ENCODE data around the gene NKAIN2. TPM values are rescaled to one million over a fixed set of nuclear protein-coding genes. Genes with fewer than 3 reads are reported as not detected.

Gene NKAIN2
- total RNA-seq, 1 donor from 2014 or later, result 4.0 TPM

DNA sequence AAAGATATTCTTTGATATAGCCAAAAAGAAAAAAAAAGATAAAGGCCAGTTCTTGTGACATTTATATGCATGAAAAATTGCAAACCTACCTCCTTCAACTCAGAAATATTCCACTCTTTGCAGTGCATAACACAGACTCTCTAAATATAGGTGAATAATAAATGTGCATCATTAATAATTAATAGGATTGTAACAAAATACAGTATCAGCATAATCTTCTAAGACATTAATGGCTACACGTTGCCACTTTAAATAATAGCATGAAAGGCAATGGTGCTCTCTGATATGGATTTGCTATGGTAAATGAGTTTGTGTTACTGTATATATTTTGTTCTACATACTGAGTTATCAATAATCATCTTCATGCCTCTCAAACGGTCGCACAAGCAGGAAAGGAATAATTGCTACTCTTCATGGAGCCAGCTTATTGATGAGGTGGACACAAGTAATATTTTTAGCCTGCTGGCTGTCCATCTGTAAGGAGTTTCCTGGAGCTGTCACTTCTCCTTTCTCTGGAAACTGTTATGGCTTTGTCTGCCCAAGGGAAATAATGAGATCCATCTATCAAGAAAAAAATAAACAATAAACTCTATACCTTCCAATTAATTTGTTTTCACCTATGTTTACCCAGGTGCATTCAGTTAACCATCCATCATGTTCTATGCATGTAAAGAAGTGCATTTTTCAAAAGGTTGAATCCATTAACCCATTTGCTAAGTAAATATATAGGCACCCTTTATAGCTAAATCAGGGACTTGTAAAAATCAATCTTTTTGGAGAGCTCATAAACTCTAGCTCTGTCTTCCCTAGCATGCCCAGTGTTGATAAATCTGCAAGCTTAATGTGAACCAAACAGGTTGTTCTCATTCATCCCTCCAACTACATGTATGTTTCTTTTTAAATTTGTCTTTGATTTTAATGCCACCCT, 253.0 kb downstream of the NKAIN2 start:
- no peak overlapping the region for H3K27ac Mint-ChIP-seq (ENCODE audit: unreplicated experiment)
- H3K27me3 Mint-ChIP-seq (ENCODE audit: low read depth), result peaks cover 4% of the 10 kb centered on the region
- TF ChIP-seq, protein P1, sequence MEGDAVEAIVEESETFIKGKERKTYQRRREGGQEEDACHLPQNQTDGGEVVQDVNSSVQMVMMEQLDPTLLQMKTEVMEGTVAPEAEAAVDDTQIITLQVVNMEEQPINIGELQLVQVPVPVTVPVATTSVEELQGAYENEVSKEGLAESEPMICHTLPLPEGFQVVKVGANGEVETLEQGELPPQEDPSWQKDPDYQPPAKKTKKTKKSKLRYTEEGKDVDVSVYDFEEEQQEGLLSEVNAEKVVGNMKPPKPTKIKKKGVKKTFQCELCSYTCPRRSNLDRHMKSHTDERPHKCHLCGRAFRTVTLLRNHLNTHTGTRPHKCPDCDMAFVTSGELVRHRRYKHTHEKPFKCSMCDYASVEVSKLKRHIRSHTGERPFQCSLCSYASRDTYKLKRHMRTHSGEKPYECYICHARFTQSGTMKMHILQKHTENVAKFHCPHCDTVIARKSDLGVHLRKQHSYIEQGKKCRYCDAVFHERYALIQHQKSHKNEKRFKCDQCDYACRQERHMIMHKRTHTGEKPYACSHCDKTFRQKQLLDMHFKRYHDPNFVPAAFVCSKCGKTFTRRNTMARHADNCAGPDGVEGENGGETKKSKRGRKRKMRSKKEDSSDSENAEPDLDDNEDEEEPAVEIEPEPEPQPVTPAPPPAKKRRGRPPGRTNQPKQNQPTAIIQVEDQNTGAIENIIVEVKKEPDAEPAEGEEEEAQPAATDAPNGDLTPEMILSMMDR (IDR thresholded peaks at IDR 0.05), result no peak
- DNase-seq (ENCODE audit: low spot score), result no peak
- peaks cover 26% of the 10 kb centered on the region for H3K4me1 Mint-ChIP-seq (ENCODE audit: low read depth)
- no peaks in the 10 kb centered on the region for H3K36me3 Mint-ChIP-seq (ENCODE audit: low read depth)
- no peaks in the 10 kb centered on the region for H3K9me3 Mint-ChIP-seq (ENCODE audit: low read depth)
- no peak overlapping the region for H3K4me3 Mint-ChIP-seq (ENCODE audit: unreplicated experiment)

DNA sequence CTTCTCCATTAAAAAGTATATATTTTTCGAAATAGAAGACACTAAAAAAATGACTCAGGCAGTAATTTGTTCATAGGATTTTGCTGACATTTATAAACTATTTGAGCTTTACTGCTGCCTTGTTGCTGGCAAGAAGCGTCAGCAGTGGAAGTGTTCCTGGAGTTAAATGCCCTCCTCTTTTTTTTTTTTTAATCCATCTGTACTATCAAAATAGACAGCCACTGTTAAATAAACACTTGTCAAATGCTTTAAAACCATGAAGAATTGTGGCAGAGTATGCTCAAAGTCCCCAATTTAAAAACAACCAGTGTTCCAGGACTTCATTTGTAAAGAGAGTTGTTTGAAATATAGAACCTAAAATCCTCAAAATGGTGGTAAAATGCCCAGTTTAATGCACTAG, 253.8 kb downstream of the NKAIN2 start:
- Mint-ChIP-seq H3K9me3 (ENCODE audit: low read depth) (no peaks in the 10 kb centered on the region), H3K27me3 (ENCODE audit: low read depth) (peaks cover 5% of the 10 kb centered on the region), H3K4me1 (ENCODE audit: low read depth) (peaks cover 26% of the 10 kb centered on the region), H3K4me3 (ENCODE audit: unreplicated experiment) (no peak overlapping the region), H3K36me3 (ENCODE audit: low read depth) (no peaks in the 10 kb centered on the region), H3K27ac (ENCODE audit: unreplicated experiment) (no peak overlapping the region)
- no peak for DNase-seq (ENCODE audit: low spot score)
- TF ChIP-seq, protein P1 (IDR thresholded peaks at IDR 0.05), result no peak

DNA sequence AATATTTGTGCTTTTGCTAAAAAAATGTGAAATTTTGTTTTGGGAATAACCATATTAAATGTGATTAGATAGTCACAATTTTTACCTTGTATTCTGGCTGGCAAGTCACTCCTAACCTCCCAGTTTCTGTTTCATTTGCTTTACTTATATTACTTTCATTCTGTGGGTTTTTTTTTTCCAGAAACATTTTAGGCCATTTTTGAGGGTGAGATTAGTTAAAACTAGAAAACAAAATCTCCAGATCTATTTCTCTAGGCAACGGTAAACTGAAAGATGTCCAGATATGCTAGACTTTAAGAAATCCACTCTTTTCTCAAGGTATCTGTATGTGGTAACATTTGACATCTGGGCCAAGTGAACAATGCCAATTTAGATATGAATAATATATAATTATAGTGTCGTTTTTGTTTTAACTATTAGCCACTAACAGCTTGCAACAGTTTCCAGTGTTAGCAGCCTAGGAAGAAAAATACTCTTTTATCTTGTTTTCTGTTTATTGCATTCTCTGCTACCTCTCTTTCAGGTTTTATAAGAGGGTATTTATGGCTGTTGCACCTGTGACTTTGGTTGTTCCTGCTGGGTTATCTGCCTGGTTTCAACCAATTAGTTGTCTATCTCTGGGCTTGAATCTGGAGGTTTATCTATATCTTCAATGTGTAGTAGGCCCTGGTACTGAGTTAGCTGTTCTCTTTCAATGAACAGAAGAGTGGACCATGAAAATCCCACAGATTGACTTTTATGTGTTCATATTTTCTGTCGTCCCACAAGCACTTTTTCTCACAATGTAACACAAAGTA, 260.9 kb downstream of the NKAIN2 start:
- H3K27ac Mint-ChIP-seq (ENCODE audit: unreplicated experiment), result no peak overlapping the region
- TF ChIP-seq, protein P1 (IDR thresholded peaks at IDR 0.05), result no peak
- peaks cover 15% of the 10 kb centered on the region for H3K4me1 Mint-ChIP-seq (ENCODE audit: low read depth)
- H3K36me3 Mint-ChIP-seq (ENCODE audit: low read depth), result no peaks in the 10 kb centered on the region
- H3K4me3 Mint-ChIP-seq (ENCODE audit: unreplicated experiment), result no peak overlapping the region
- no peak for DNase-seq (ENCODE audit: low spot score)
- H3K9me3 Mint-ChIP-seq (ENCODE audit: low read depth), result no peaks in the 10 kb centered on the region
- peaks cover 5% of the 10 kb centered on the region for H3K27me3 Mint-ChIP-seq (ENCODE audit: low read depth)

DNA sequence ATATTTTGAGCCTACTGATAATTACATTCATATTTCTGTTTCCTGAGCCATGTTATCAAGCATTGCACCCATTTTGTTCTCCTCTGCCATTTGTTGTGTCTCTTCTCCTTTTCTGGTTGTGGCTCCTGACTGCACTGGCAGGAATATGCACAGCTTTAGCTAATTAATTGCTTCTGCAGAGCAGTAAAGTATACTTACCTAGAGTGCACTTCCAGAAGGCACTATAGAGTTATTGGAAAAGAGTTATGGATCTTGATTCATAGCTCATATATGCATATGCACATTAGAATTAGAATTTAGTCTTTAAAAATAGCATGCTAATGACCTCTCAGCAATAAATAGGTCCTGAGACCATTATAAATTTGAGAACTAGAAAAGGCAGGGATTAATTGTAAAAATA, 262.6 kb downstream of the NKAIN2 start:
- H3K4me1 Mint-ChIP-seq (ENCODE audit: low read depth), result peaks cover 15% of the 10 kb centered on the region

More for the DNA sequence above, 262.6 kb downstream of the NKAIN2 start:
- TF ChIP-seq, protein P1 (IDR thresholded peaks at IDR 0.05), result no peak
- H3K27ac Mint-ChIP-seq (ENCODE audit: unreplicated experiment), result no peak overlapping the region
- H3K36me3 Mint-ChIP-seq (ENCODE audit: low read depth), result peaks cover 2% of the 10 kb centered on the region
- H3K4me3 Mint-ChIP-seq (ENCODE audit: unreplicated experiment), result no peak overlapping the region
- no peak for DNase-seq (ENCODE audit: low spot score)
- peaks cover 5% of the 10 kb centered on the region for H3K27me3 Mint-ChIP-seq (ENCODE audit: low read depth)
- H3K9me3 Mint-ChIP-seq (ENCODE audit: low read depth), result peaks cover under 1% of the 10 kb centered on the region
